Measurements from ENCODE around the gene SPINDOC. TPM values are rescaled to one million over a fixed set of nuclear protein-coding genes. Genes with fewer than 3 reads are reported as not detected.

The SPINDOC gene
- total and polyA plus RNA-seq, 4 donors = 9.1 to 39.4 (median 25.7) TPM

GRCh38 chr11:63831326-63831725, 18.1 kb downstream of the SPINDOC start:
- DNase-seq (ENCODE audit: low read depth in 4 of 6, low spot score in 6 of 6) = no peak
- 78% methylated on average over 4 of the region's 7 CpGs for WGBS (ENCODE audit: insufficient coverage)
- no peaks in the 10 kb centered on the region for H3K27me3 ChIP-seq (ENCODE audit: control insufficient read depth, insufficient read depth, low read length)
- H3K4me3 ChIP-seq (ENCODE audit: low read depth, low read length) = no peak overlapping the region
- no peak overlapping the region for H3K27ac ChIP-seq (ENCODE audit: low read depth, low read length)
- no peaks in the 10 kb centered on the region for H3K4me1 ChIP-seq (ENCODE audit: control insufficient read depth, insufficient read depth, low read length)
- H3K9me3 ChIP-seq (ENCODE audit: control insufficient read depth, insufficient read depth, low read length) = no peaks in the 10 kb centered on the region
- H3K36me3 ChIP-seq (ENCODE audit: control insufficient read depth, insufficient read depth, low read length) = peaks cover 34% of the 10 kb centered on the region

GRCh38 chr11:63832336-63832735, 19.1 kb downstream of the SPINDOC start:
- H3K4me1 ChIP-seq (ENCODE audit: control insufficient read depth, insufficient read depth, low read length) = peaks cover 4% of the 10 kb centered on the region
- H3K36me3 ChIP-seq (ENCODE audit: control insufficient read depth, insufficient read depth, low read length) = peaks cover 24% of the 10 kb centered on the region
- H3K4me3 ChIP-seq (ENCODE audit: low read depth, low read length) = no peak overlapping the region
- no peaks in the 10 kb centered on the region for H3K27me3 ChIP-seq (ENCODE audit: control insufficient read depth, insufficient read depth, low read length)
- no peaks in the 10 kb centered on the region for H3K9me3 ChIP-seq (ENCODE audit: control insufficient read depth, insufficient read depth, low read length)
- DNase-seq (ENCODE audit: low read depth in 4 of 6, low spot score in 6 of 6) = no peak
- no peak overlapping the region for H3K27ac ChIP-seq (ENCODE audit: low read depth, low read length)
- WGBS (ENCODE audit: insufficient coverage) = no CpG with 5 or more reads among the region's 2 CpGs

- no peak for DNase-seq (ENCODE audit: low read depth in 4 of 6, low spot score in 6 of 6)
- Histone ChIP-seq H3K36me3 (ENCODE audit: control insufficient read depth, insufficient read depth, low read length) (peaks cover 19% of the 10 kb centered on the region), H3K27ac (ENCODE audit: low read depth, low read length) (no peak overlapping the region), H3K9me3 (ENCODE audit: control insufficient read depth, insufficient read depth, low read length) (no peaks in the 10 kb centered on the region), H3K4me1 (ENCODE audit: control insufficient read depth, insufficient read depth, low read length) (peaks cover 5% of the 10 kb centered on the region), H3K4me3 (ENCODE audit: low read depth, low read length) (no peak overlapping the region), H3K27me3 (ENCODE audit: control insufficient read depth, insufficient read depth, low read length) (no peaks in the 10 kb centered on the region)
- 100% methylated on average over 1 of the region's 2 CpGs for WGBS (ENCODE audit: insufficient coverage)
Observed at GRCh38 chr11:63833048-63833447, 19.8 kb downstream of the SPINDOC start.

- Histone ChIP-seq H3K4me3 (ENCODE audit: low read depth, low read length) (no peak overlapping the region), H3K4me1 (ENCODE audit: control insufficient read depth, insufficient read depth, low read length) (peaks cover 11% of the 10 kb centered on the region), H3K27me3 (ENCODE audit: control insufficient read depth, insufficient read depth, low read length) (no peaks in the 10 kb centered on the region), H3K27ac (ENCODE audit: low read depth, low read length) (no peak overlapping the region), H3K36me3 (ENCODE audit: control insufficient read depth, insufficient read depth, low read length) (peaks cover 8% of the 10 kb centered on the region), H3K9me3 (ENCODE audit: control insufficient read depth, insufficient read depth, low read length) (no peaks in the 10 kb centered on the region)
- 69% methylated on average over 6 of the region's 12 CpGs for WGBS (ENCODE audit: insufficient coverage)
- DNase-seq (ENCODE audit: low read depth in 4 of 6, low spot score in 6 of 6) = no peak
Observed at GRCh38 chr11:63834535-63835157, 21.4 kb downstream of the SPINDOC start.

GRCh38 chr11:63835158-63835545, 21.9 kb downstream of the SPINDOC start:
- Histone ChIP-seq H3K36me3 (ENCODE audit: control insufficient read depth, insufficient read depth, low read length) (peaks cover 5% of the 10 kb centered on the region), H3K4me1 (ENCODE audit: control insufficient read depth, insufficient read depth, low read length) (peaks cover 16% of the 10 kb centered on the region), H3K27ac (ENCODE audit: low read depth, low read length) (no peak overlapping the region), H3K27me3 (ENCODE audit: control insufficient read depth, insufficient read depth, low read length) (no peaks in the 10 kb centered on the region), H3K9me3 (ENCODE audit: control insufficient read depth, insufficient read depth, low read length) (no peaks in the 10 kb centered on the region), H3K4me3 (ENCODE audit: low read depth, low read length) (no peak overlapping the region)
- WGBS (ENCODE audit: insufficient coverage) = 73% methylated on average over 6 of the region's 6 CpGs
- DNase-seq (ENCODE audit: low read depth in 4 of 6, low spot score in 6 of 6) = no peak

- no peak overlapping the region for H3K4me3 ChIP-seq (ENCODE audit: low read depth, low read length)
- H3K27ac ChIP-seq (ENCODE audit: low read depth, low read length) = no peak overlapping the region
- peaks cover 30% of the 10 kb centered on the region for H3K4me1 ChIP-seq (ENCODE audit: control insufficient read depth, insufficient read depth, low read length)
- WGBS (ENCODE audit: insufficient coverage) = 55% methylated on average over 1 of the region's 5 CpGs
- DNase-seq (ENCODE audit: low read depth in 4 of 6, low spot score in 6 of 6) = peak in 5 of 6 donors; percentile 79 to 96 (median 86)
- peaks cover under 1% of the 10 kb centered on the region for H3K36me3 ChIP-seq (ENCODE audit: control insufficient read depth, insufficient read depth, low read length)
- no peaks in the 10 kb centered on the region for H3K9me3 ChIP-seq (ENCODE audit: control insufficient read depth, insufficient read depth, low read length)
- no peaks in the 10 kb centered on the region for H3K27me3 ChIP-seq (ENCODE audit: control insufficient read depth, insufficient read depth, low read length)
Observed at GRCh38 chr11:63837027-63837688, 23.9 kb downstream of the SPINDOC start.

GRCh38 chr11:63837739-63838138, 24.5 kb downstream of the SPINDOC start:
- Histone ChIP-seq H3K27ac (ENCODE audit: low read depth, low read length) (no peak overlapping the region), H3K4me1 (ENCODE audit: control insufficient read depth, insufficient read depth, low read length) (peaks cover 33% of the 10 kb centered on the region), H3K36me3 (ENCODE audit: control insufficient read depth, insufficient read depth, low read length) (peaks cover 3% of the 10 kb centered on the region), H3K4me3 (ENCODE audit: low read depth, low read length) (no peak overlapping the region), H3K9me3 (ENCODE audit: control insufficient read depth, insufficient read depth, low read length) (no peaks in the 10 kb centered on the region), H3K27me3 (ENCODE audit: control insufficient read depth, insufficient read depth, low read length) (no peaks in the 10 kb centered on the region)
- 65% methylated on average over 5 of the region's 5 CpGs for WGBS (ENCODE audit: insufficient coverage)
- peak in 1 of 6 donors; percentile 15 for DNase-seq (ENCODE audit: low read depth in 4 of 6, low spot score in 6 of 6)

- Histone ChIP-seq H3K4me3 (ENCODE audit: low read depth, low read length) (peak overlapping the region; percentile 22), H3K9me3 (ENCODE audit: control insufficient read depth, insufficient read depth, low read length) (no peaks in the 10 kb centered on the region), H3K36me3 (ENCODE audit: control insufficient read depth, insufficient read depth, low read length) (peaks cover 3% of the 10 kb centered on the region), H3K27me3 (ENCODE audit: control insufficient read depth, insufficient read depth, low read length) (no peaks in the 10 kb centered on the region), H3K4me1 (ENCODE audit: control insufficient read depth, insufficient read depth, low read length) (peaks cover 36% of the 10 kb centered on the region), H3K27ac (ENCODE audit: low read depth, low read length) (peak overlapping the region; percentile 49)
- DNase-seq (ENCODE audit: low read depth in 4 of 6, low spot score in 6 of 6) = no peak
- WGBS (ENCODE audit: insufficient coverage) = 40% methylated on average over 18 of the region's 18 CpGs
Observed at GRCh38 chr11:63838150-63838677, 25.0 kb downstream of the SPINDOC start.

- Histone ChIP-seq H3K4me1 (ENCODE audit: control insufficient read depth, insufficient read depth, low read length) (peaks cover 42% of the 10 kb centered on the region), H3K36me3 (ENCODE audit: control insufficient read depth, insufficient read depth, low read length) (peaks cover 4% of the 10 kb centered on the region), H3K9me3 (ENCODE audit: control insufficient read depth, insufficient read depth, low read length) (no peaks in the 10 kb centered on the region), H3K27ac (ENCODE audit: low read depth, low read length) (peak within 1 kb of the TSS; percentile 49), H3K4me3 (ENCODE audit: low read depth, low read length) (peak within 1 kb of the TSS; percentile 80), H3K27me3 (ENCODE audit: control insufficient read depth, insufficient read depth, low read length) (no peaks in the 10 kb centered on the region)
- under 1% methylated on average over 100 of the region's 100 CpGs for WGBS (ENCODE audit: insufficient coverage)
- peak; percentile 97 to 100 (median 99) for DNase-seq (ENCODE audit: low read depth in 4 of 6, low spot score in 6 of 6)
Observed at GRCh38 chr11:63838678-63839507, 25.6 kb downstream of the SPINDOC start, which contains the start of gene MARK2. Gene MARK2, plus strand, starts transcription at chr11:63839110. Its CDS starts 397 bp downstream, at chr11:63839507.
